AG04450 (cell line): ENCODE results near the gene MCTP1. TPM values are rescaled to one million over a fixed set of nuclear protein-coding genes. Genes with fewer than 3 reads are reported as not detected.

Experiments used
- CTCF ChIA-PET: fragments of 300-600, 350-600 bp; formaldehyde crosslinking; extraction: SDS; loops from one replicate; lab custom pipeline; 2022; ENCODE audit warnings: antibody characterized with exemption, inconsistent platforms; lab: Charles Lee
- POLR2A ChIA-PET: fragments of 350-600 bp; formaldehyde crosslinking; extraction: SDS; loops from one replicate; lab custom pipeline; 2021; ENCODE audit warnings: antibody characterized with exemption, inconsistent platforms; lab: Yijun Ruan, JAX
- DNase-seq: peaks from one replicate; pipeline ENCODE4 v3.0.0-alpha.2; 2011; ENCODE audit warnings: low read depth, low spot score
- H3K27ac ChIP-seq: one replicate; pipeline ENCODE4 v1.5.1; 2012; ENCODE audit warnings: low read depth, low read length, control low read depth
- H3K27me3 ChIP-seq: one replicate; pipeline ENCODE4 v1.6.0; 2012; ENCODE audit warnings: low read length; ENCODE audit not compliant: control insufficient read depth, insufficient read depth
- H3K4me3 ChIP-seq: 2 replicates; pipeline ENCODE4 v1.5.1; 2011; ENCODE audit warnings: mild to moderate bottlenecking, low read depth, low read length, control low read depth
- H3K9me3 ChIP-seq: 2 replicates; pipeline ENCODE4 v1.5.1; 2012; ENCODE audit warnings: low read length; ENCODE audit not compliant: control insufficient read depth, insufficient read depth
- polyA plus RNA-seq: library from polyadenylated mRNA; depleted of rRNA; stranded (reverse); fragments of >200 nt; gene quantifications from 2 replicates; pipeline ENCODE4 v1.2.3, GENCODE V29; 2011
- TF ChIP-seq, protein P1 (sequence below): IDR thresholded peaks from 2 replicates; pipeline ENCODE4 v1.5.1; 2011; ENCODE audit warnings: low read depth, low read length, control low read depth, inconsistent platforms

MCTP1 gene
- polyA plus RNA-seq, 1 experiment: 0.66 TPM

DNA sequence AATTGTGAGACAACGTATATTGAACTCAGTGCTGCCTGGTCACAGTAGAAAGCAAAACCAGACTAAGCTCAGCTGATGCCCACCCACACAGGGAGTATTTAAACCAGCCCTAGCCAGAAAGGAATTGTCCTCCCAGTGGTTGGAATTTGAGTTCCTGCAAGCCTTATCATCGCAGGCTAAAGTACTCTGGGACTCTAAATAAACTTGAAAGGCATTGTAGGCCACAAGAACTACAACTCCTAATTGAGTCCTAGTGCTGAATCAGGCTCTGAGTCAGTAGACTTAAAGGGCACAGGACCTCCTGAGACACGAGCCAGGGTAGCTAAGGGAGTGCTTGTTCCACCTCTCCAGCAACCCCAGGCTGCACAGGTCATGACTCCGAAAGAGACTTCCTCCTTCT is 171.4 kb downstream of the MCTP1 start:
- TF ChIP-seq, protein P1, sequence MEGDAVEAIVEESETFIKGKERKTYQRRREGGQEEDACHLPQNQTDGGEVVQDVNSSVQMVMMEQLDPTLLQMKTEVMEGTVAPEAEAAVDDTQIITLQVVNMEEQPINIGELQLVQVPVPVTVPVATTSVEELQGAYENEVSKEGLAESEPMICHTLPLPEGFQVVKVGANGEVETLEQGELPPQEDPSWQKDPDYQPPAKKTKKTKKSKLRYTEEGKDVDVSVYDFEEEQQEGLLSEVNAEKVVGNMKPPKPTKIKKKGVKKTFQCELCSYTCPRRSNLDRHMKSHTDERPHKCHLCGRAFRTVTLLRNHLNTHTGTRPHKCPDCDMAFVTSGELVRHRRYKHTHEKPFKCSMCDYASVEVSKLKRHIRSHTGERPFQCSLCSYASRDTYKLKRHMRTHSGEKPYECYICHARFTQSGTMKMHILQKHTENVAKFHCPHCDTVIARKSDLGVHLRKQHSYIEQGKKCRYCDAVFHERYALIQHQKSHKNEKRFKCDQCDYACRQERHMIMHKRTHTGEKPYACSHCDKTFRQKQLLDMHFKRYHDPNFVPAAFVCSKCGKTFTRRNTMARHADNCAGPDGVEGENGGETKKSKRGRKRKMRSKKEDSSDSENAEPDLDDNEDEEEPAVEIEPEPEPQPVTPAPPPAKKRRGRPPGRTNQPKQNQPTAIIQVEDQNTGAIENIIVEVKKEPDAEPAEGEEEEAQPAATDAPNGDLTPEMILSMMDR: peak; percentile 46
- Histone ChIP-seq H3K27me3 (no peaks in the 10 kb centered on the region), H3K27ac (no peak overlapping the region), H3K4me3 (no peak overlapping the region), H3K9me3 (no peaks in the 10 kb centered on the region)
- ChIA-PET CTCF (no interaction called here), POLR2A (no interaction called here)
- peak; percentile 4 for DNase-seq

DNA sequence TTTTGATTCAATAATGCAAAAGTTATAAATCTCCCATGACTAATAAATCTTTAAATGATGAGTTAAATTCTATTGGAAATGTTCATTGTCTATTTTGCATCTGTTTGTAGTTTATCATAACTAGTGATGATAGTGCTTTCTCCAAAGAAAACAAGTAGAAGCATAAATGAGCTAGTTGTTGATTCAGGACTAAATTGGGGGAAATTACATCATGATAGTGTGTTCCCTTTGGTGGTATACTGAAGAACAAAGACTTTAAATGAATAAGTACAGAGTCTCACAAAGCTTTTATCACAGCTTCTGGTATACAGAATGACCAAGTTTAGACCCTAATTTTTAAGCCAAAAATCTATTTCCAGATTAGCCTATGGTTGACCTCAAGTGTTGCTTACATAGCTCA is 173.8 kb downstream of the MCTP1 start:
- CTCF ChIA-PET: no interaction called here
- no peak for DNase-seq

GRCh38 chr5:95110118-95110517 is 174.8 kb downstream of the MCTP1 start:
- TF ChIP-seq, protein P1: no peak
- Histone ChIP-seq H3K27me3 (no peaks in the 10 kb centered on the region), H3K4me3 (no peak overlapping the region), H3K27ac (no peak overlapping the region), H3K9me3 (no peaks in the 10 kb centered on the region)
- CTCF ChIA-PET: no interaction called here
- POLR2A ChIA-PET: no interaction called here
- DNase-seq: no peak

More for the DNA sequence above, 173.8 kb downstream of the MCTP1 start:
- no peaks in the 10 kb centered on the region for H3K9me3 ChIP-seq
- POLR2A ChIA-PET: no interaction called here
- TF ChIP-seq, protein P1: no peak
- no peak overlapping the region for H3K4me3 ChIP-seq
- H3K27ac ChIP-seq: no peak overlapping the region
- no peaks in the 10 kb centered on the region for H3K27me3 ChIP-seq

GRCh38 chr5:95107138-95107537 is 177.8 kb downstream of the MCTP1 start:
- ChIA-PET CTCF (no interaction called here), POLR2A (no interaction called here)
- TF ChIP-seq, protein P1: no peak
- H3K27ac ChIP-seq: no peak overlapping the region
- no peak overlapping the region for H3K4me3 ChIP-seq
- H3K9me3 ChIP-seq: no peaks in the 10 kb centered on the region
- no peak for DNase-seq
- H3K27me3 ChIP-seq: no peaks in the 10 kb centered on the region

- no peaks in the 10 kb centered on the region for H3K9me3 ChIP-seq
- no peak overlapping the region for H3K27ac ChIP-seq
- CTCF ChIA-PET: no interaction called here
- TF ChIP-seq, protein P1: no peak
- no peak overlapping the region for H3K4me3 ChIP-seq
- DNase-seq: no peak
- POLR2A ChIA-PET: no interaction called here
- no peaks in the 10 kb centered on the region for H3K27me3 ChIP-seq
Measured at GRCh38 chr5:95105638-95106037, 179.3 kb downstream of the MCTP1 start.
